SH-SY5Y (cell line): ENCODE data around the gene CLPSL1.

Source experiments
- GATA2 ChIP-seq: IDR thresholded peaks from 2 replicates; pipeline ENCODE4 v1.6.1; 2011; ENCODE audit warnings: mild to moderate bottlenecking, low read depth, low read length
- GATA3 ChIP-seq: IDR thresholded peaks from 2 replicates; pipeline ENCODE4 v1.6.1; 2011; ENCODE audit warnings: low read depth, mild to moderate bottlenecking, low read length, moderate library complexity

DNA sequence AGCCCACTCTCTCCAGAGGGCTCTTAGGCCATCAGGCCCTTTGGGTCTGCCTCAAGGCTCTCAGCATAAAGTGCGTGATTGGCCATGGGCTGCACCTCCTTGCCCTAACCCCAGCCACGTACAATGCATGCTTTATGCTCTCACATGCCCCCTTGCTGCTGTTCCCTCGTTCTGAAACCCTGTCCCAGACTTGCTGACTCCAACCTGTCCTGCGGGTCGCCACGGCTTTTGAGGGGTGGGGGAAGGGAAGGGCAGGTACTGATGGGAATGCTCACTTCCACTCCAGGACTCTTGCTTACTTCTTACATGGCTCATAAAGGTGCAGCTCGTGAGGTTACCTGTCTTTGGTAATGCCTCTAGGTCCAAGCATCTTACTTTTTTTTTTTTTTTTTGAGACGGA, 38.0 kb upstream of the CLPSL1 start:
- TF ChIP-seq GATA2 (no peak), GATA3 (no peak)
